HG03558 (cell line): ENCODE data around the gene FAM83C.

Experiments used
- ATAC-seq: cut with Tn5 transposase; IDR thresholded peaks from one replicate; pipeline ENCODE4 v1.9.1; 2021; ENCODE audit warnings: moderate number of reproducible peaks; ENCODE audit not compliant: unreplicated experiment; ENCODE audit errors: extremely low read depth

The FAM83C gene

GRCh38 chr20:35291654-35292503 lies at the start of gene FAM83C:
Gene FAM83C (minus strand): TSS chr20:35292425. CDS start chr20:35292304, 121 bp downstream.
- ATAC-seq = no peak

- no peak for ATAC-seq
These were observed 49.3 kb upstream of the FAM83C start for GRCh38 chr20:35341366-35342028.

GRCh38 chr20:35340436-35340835 lies 48.2 kb upstream of the FAM83C start:
- no peak for ATAC-seq

- ATAC-seq = no peak
These were observed 47.4 kb upstream of the FAM83C start for GRCh38 chr20:35339636-35340035.

- no peak for ATAC-seq
These were observed 46.8 kb upstream of the FAM83C start for GRCh38 chr20:35339007-35339406.

- no peak for ATAC-seq
These were observed 42.3 kb upstream of the FAM83C start for GRCh38 chr20:35334311-35335101.

GRCh38 chr20:35333606-35334005 lies 41.4 kb upstream of the FAM83C start:
- no peak for ATAC-seq

GRCh38 chr20:35332540-35333200 lies 40.4 kb upstream of the FAM83C start:
- no peak for ATAC-seq

- ATAC-seq = no peak
These were observed 37.4 kb upstream of the FAM83C start for GRCh38 chr20:35329435-35330139.

- ATAC-seq = no peak
These were observed 36.5 kb upstream of the FAM83C start for GRCh38 chr20:35328689-35329088.

GRCh38 chr20:35328095-35328685 lies 36.0 kb upstream of the FAM83C start:
- no peak for ATAC-seq

- no peak for ATAC-seq
These were observed 35.1 kb upstream of the FAM83C start for GRCh38 chr20:35327074-35327976.

GRCh38 chr20:35326740-35327073 lies 34.5 kb upstream of the FAM83C start:
- no peak for ATAC-seq

GRCh38 chr20:35326021-35326739 lies 34.0 kb upstream of the FAM83C start:
- ATAC-seq = no peak

GRCh38 chr20:35325401-35325800 lies 33.2 kb upstream of the FAM83C start:
- ATAC-seq = no peak

GRCh38 chr20:35320396-35321126 lies 28.3 kb upstream of the FAM83C start:
- no peak for ATAC-seq

GRCh38 chr20:35319871-35320197 lies 27.6 kb upstream of the FAM83C start:
- ATAC-seq = no peak
